Suprapubic skin (tissue), 3 donors: ENCODE measurements around the gene ZGRF1.

ENCODE experiments used
- EP300 ChIP-seq: sonication (generic); formaldehyde crosslinking; IDR thresholded peaks from one replicate; pipeline ENCODE4 v1.6.1; 2017; ENCODE audit warnings: antibody characterized with exemption
- POLR2A ChIP-seq, 2 donors: fragments of 450-650 bp; IDR thresholded peaks; one replicate each; pipeline ENCODE4 v1.6.1; 2017; ENCODE audit warnings: antibody characterized with exemption in 2 of 2, mild to moderate bottlenecking in 2 of 2, moderate library complexity in 2 of 2
- TF ChIP-seq, protein P1 (sequence below), 2 donors: fragments of 200-600 bp in 1 of 2; fragments of 450-650 bp in 1 of 2; sonication (generic) in 1 of 2; IDR thresholded peaks; one replicate each; pipeline ENCODE4 v1.5.1; 2016 to 2019; ENCODE audit warnings: antibody characterized with exemption in 2 of 2, mild to moderate bottlenecking in 1 of 2, moderate library complexity in 1 of 2

DNA sequence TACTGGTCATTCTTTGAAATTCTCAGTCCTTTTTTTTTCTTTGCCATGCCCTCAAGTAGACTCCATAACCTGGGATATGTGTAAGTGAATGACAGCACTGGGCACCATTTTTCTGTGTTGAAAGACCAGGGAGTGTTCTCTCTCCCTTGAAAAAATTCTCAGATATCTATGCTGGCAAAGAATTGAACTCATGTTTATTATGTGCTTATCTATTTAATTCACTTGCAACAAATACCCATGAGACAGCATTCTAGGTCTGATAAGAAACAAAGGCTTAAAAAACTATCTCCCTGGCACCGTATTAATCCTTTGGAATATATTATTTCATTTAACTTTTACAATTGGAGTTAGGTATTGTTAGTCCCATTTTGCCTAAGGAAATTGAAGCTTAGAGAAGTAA is 37.0 kb upstream of the ZGRF1 start:
- TF ChIP-seq, protein P1, sequence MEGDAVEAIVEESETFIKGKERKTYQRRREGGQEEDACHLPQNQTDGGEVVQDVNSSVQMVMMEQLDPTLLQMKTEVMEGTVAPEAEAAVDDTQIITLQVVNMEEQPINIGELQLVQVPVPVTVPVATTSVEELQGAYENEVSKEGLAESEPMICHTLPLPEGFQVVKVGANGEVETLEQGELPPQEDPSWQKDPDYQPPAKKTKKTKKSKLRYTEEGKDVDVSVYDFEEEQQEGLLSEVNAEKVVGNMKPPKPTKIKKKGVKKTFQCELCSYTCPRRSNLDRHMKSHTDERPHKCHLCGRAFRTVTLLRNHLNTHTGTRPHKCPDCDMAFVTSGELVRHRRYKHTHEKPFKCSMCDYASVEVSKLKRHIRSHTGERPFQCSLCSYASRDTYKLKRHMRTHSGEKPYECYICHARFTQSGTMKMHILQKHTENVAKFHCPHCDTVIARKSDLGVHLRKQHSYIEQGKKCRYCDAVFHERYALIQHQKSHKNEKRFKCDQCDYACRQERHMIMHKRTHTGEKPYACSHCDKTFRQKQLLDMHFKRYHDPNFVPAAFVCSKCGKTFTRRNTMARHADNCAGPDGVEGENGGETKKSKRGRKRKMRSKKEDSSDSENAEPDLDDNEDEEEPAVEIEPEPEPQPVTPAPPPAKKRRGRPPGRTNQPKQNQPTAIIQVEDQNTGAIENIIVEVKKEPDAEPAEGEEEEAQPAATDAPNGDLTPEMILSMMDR (IDR thresholded peaks at IDR 0.05) = no peak
- TF ChIP-seq POLR2A (IDR thresholded peaks at IDR 0.05) (no peak), EP300 (no peak)
